HEK293 (cell line): Measurements from ENCODE around the gene TNXB.
A peak's percentile ranks its signal among the peaks of the same experiment; 100 is the strongest.

ENCODE experiments used
- CTCF ChIA-PET: fragments of 350-600 bp; formaldehyde crosslinking; extraction: SDS; loops from one replicate; lab custom pipeline; 2021; ENCODE audit warnings: antibody characterized with exemption; lab: Yijun Ruan, JAX
- POLR2A ChIA-PET: fragments of 300-600 bp; formaldehyde crosslinking; extraction: SDS; loops from one replicate; lab custom pipeline; 2020; ENCODE audit warnings: antibody characterized with exemption, inconsistent platforms; lab: Yijun Ruan, JAX
- H3K27ac ChIP-seq: fragments of 200-500 bp; sonication (Bioruptor generic); 2 replicates; pipeline ENCODE4 v1.5.1; 2014; ENCODE audit warnings: low read depth, low read length, control low read depth, inconsistent platforms; ENCODE audit errors: extremely low read depth
- H3K36me3 ChIP-seq, 2 experiments: fragments of 200-500 bp in 1 of 2; sonication (Bioruptor generic) in 1 of 2; 1 replicate in 1 of 2; 2 replicates in 1 of 2; pipeline ENCODE4 v1.5.1; 2014 to 2017; ENCODE audit warnings: inconsistent platforms in 2 of 2, low read length in 2 of 2; ENCODE audit not compliant: control insufficient read depth in 2 of 2, insufficient read depth in 1 of 2
- H3K4me1 ChIP-seq: fragments of 200-500 bp; sonication (Bioruptor generic); 2 replicates; pipeline ENCODE4 v1.5.1; 2014; ENCODE audit warnings: mild to moderate bottlenecking, low read length, inconsistent platforms; ENCODE audit not compliant: control insufficient read depth, insufficient read depth
- H3K4me3 ChIP-seq: 2 replicates; pipeline ENCODE4 v1.5.1; 2011; ENCODE audit warnings: low read depth, mild to moderate bottlenecking, control low read depth, low read length, moderate library complexity
- H3K9me3 ChIP-seq: fragments of 200-500 bp; sonication (Bioruptor generic); 2 replicates; pipeline ENCODE4 v1.5.1; 2014; ENCODE audit warnings: low read depth, low read length, inconsistent platforms; ENCODE audit not compliant: control insufficient read depth, insufficient read depth
- BCL11A ChIP-seq: fragments of 450-650 bp; formaldehyde crosslinking; IDR thresholded peaks from 2 replicates; pipeline ENCODE4 v1.5.1; 2016; ENCODE audit warnings: low read depth, missing biosample characterization, missing genetic modification characterization
- GLI4 ChIP-seq: fragments of 450-650 bp; formaldehyde crosslinking; IDR thresholded peaks from 2 replicates; pipeline ENCODE4 v1.5.1; 2016; ENCODE audit warnings: missing biosample characterization, missing genetic modification characterization
- GLIS1 ChIP-seq: fragments of 450-650 bp; formaldehyde crosslinking; IDR thresholded peaks from 2 replicates; pipeline ENCODE4 v1.5.1; 2016; ENCODE audit warnings: missing biosample characterization, missing genetic modification characterization
- IKZF3 ChIP-seq: fragments of 450-650 bp; IDR thresholded peaks from 2 replicates; pipeline ENCODE4 v1.5.0; 2018; ENCODE audit warnings: missing biosample characterization, mild to moderate bottlenecking, missing genetic modification characterization, moderate library complexity
- ZIC2 ChIP-seq: fragments of 450-650 bp; formaldehyde crosslinking; IDR thresholded peaks from 2 replicates; pipeline ENCODE4 v1.5.1; 2016; ENCODE audit warnings: missing biosample characterization, missing genetic modification characterization
- ZNF133 ChIP-seq: fragments of 450-650 bp; formaldehyde crosslinking; IDR thresholded peaks from 2 replicates; pipeline ENCODE4 v1.5.1; 2016; ENCODE audit warnings: missing biosample characterization, missing genetic modification characterization
- ZNF16 ChIP-seq: fragments of 450-650 bp; formaldehyde crosslinking; IDR thresholded peaks from 2 replicates; pipeline ENCODE4 v1.5.1; 2016; ENCODE audit warnings: low read depth, missing biosample characterization, missing genetic modification characterization
- ZNF248 ChIP-seq: fragments of 450-650 bp; formaldehyde crosslinking; IDR thresholded peaks from 2 replicates; pipeline ENCODE4 v1.5.1; 2017; ENCODE audit warnings: missing biosample characterization, missing genetic modification characterization
- ZNF274 ChIP-seq, 2 experiments: fragments of 200-500 bp in 1 of 2; fragments of 450-650 bp in 1 of 2; sonication (Bioruptor generic) in 1 of 2; formaldehyde crosslinking in 1 of 2; IDR thresholded peaks; 2 replicates each; pipeline versions ENCODE4 v1.5.1 to v1.6.1; 2014 to 2016; ENCODE audit warnings: borderline replicate concordance in 1 of 2, inconsistent platforms in 1 of 2, low read length in 1 of 2, missing biosample characterization in 1 of 2, missing genetic modification characterization in 1 of 2
- ZNF561 ChIP-seq: fragments of 450-650 bp; IDR thresholded peaks from 2 replicates; pipeline ENCODE4 v1.5.1; 2018; ENCODE audit warnings: missing biosample characterization, missing genetic modification characterization, borderline replicate concordance
- ZNF600 ChIP-seq: fragments of 450-650 bp; formaldehyde crosslinking; IDR thresholded peaks from 2 replicates; pipeline ENCODE4 v1.5.1; 2016; ENCODE audit warnings: missing biosample characterization, missing genetic modification characterization
- ZNF664 ChIP-seq: fragments of 450-650 bp; formaldehyde crosslinking; IDR thresholded peaks from 2 replicates; pipeline ENCODE4 v1.5.1; 2016; ENCODE audit warnings: missing biosample characterization, missing genetic modification characterization
- ZNF670 ChIP-seq: fragments of 450-650 bp; formaldehyde crosslinking; IDR thresholded peaks from 2 replicates; pipeline ENCODE4 v1.5.1; 2016; ENCODE audit warnings: missing biosample characterization, missing genetic modification characterization, low read depth
- ZNF677 ChIP-seq: fragments of 450-650 bp; IDR thresholded peaks from 2 replicates; pipeline ENCODE4 v1.5.0; 2018; ENCODE audit warnings: missing biosample characterization, mild to moderate bottlenecking, missing genetic modification characterization, moderate library complexity
- TF ChIP-seq, protein P1 (sequence below): fragments of 450-650 bp; formaldehyde crosslinking; IDR thresholded peaks from 2 replicates; pipeline ENCODE4 v1.5.1; 2016; ENCODE audit warnings: missing biosample characterization, missing genetic modification characterization
- TF ChIP-seq, protein P2 (sequence below): fragments of 450-650 bp; IDR thresholded peaks from 2 replicates; pipeline ENCODE4 v1.5.1; 2018; ENCODE audit warnings: missing biosample characterization, missing genetic modification characterization
- TF ChIP-seq, protein P3 (sequence below): fragments of 450-650 bp; formaldehyde crosslinking; IDR thresholded peaks from 2 replicates; pipeline ENCODE4 v1.5.1; 2016; ENCODE audit warnings: missing biosample characterization, missing genetic modification characterization
- TF ChIP-seq, protein P4 (sequence below): fragments of 450-650 bp; formaldehyde crosslinking; IDR thresholded peaks from 2 replicates; pipeline ENCODE4 v1.5.1; 2016; ENCODE audit warnings: missing biosample characterization, missing genetic modification characterization
- TF ChIP-seq, protein P5 (sequence below): fragments of 450-650 bp; formaldehyde crosslinking; IDR thresholded peaks from 2 replicates; pipeline ENCODE4 v1.5.1; 2016; ENCODE audit warnings: missing biosample characterization, missing genetic modification characterization
- TF ChIP-seq, protein P6 (sequence below): fragments of 450-650 bp; formaldehyde crosslinking; IDR thresholded peaks from 2 replicates; pipeline ENCODE4 v1.5.1; 2016; ENCODE audit warnings: missing biosample characterization, missing genetic modification characterization

The TNXB gene

DNA sequence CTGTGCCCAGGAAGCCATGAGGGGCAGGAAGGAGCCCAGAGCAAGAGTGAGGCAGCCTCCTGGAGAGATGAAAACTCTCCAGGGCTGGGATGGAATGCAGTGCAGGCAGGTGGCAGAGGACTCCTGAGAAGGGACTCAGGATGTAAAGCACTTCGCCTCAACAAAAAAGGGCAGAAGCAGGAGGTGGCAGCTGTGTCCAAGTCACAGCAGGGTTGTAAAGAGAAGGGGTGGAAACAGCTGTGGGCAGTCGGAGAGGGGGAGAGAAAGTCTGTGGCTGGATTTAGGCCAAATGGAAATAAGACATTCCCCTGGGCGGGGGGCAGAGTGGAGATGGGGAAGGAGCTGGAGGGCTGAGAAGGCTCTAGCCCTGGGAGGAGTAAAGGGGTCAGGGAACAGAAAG is 36.0 kb downstream of the TNXB start (continued):
- TF ChIP-seq, protein P1, sequence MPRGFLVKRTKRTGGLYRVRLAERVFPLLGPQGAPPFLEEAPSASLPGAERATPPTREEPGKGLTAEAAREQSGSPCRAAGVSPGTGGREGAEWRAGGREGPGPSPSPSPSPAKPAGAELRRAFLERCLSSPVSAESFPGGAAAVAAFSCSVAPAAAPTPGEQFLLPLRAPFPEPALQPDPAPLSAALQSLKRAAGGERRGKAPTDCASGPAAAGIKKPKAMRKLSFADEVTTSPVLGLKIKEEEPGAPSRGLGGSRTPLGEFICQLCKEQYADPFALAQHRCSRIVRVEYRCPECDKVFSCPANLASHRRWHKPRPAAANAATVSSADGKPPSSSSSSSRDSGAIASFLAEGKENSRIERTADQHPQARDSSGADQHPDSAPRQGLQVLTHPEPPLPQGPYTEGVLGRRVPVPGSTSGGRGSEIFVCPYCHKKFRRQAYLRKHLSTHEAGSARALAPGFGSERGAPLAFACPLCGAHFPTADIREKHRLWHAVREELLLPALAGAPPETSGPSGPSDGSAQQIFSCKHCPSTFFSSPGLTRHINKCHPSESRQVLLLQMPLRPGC: no peak
- peak; percentile 55; the same call in 1 of the 2 replicates for TF ChIP-seq GLIS1 (tag by site-specific recombination)

DNA sequence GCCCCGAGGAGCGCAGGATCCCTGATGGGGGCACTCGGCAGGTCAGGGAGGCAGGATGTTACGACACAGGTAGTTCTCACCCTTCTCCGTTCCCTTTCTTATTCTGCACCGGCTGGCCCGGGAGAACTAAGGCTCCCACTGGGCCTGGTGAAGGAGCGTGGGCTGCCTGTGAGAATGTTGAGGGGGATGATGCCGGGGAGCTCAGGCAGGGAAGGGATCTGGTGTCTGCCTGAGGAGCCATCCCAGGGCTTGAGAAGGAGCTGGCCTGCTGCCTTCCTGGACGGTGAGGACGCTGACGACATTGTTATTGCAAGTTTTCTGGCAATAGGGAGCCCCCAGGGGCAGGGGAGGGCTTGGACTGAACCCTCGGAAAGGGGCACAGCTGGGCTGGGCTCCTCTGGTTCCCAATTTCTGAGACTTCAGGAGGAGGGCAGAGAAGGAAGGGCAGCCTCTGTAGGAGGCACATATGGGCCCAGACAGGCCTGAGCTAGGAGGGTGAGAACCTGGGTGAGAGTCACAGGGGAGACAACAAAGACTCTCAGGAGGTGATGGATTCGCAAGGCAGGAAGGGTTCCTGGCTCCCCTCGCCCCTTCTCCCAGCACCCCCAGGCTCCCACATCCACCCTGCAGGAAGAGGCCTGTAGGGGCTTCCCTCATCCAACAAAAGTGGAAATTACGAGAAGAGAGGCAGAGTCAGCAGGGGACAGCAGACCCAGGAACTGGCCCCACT is 38.2 kb downstream of the TNXB start:
- ChIA-PET POLR2A (no interaction called here), CTCF (interaction anchor here (0.6 to 1.1 kb wide), 3 partner anchors 12 to 22 kb away, joined by 3 to 4 read pairs (median 3); no protein-coding TSS in a partner anchor)
- Histone ChIP-seq H3K36me3 (no peaks in the 10 kb centered on the region), H3K4me1 (no peaks in the 10 kb centered on the region), H3K27ac (no peak overlapping the region), H3K9me3 (no peaks in the 10 kb centered on the region), H3K4me3 (no peak overlapping the region)
- TF ChIP-seq ZIC2 (peak; percentile 54; the same call in 1 of the 2 replicates), ZNF274 (IDR thresholded peaks at IDR 0.05; ENCODE audit: low read length) (no peak), ZNF274 (tag by site-specific recombination; IDR thresholded peaks at IDR 0.05; ENCODE audit: borderline replicate concordance) (no peak), BCL11A (tag by site-specific recombination) (no peak)
- TF ChIP-seq, protein P2, sequence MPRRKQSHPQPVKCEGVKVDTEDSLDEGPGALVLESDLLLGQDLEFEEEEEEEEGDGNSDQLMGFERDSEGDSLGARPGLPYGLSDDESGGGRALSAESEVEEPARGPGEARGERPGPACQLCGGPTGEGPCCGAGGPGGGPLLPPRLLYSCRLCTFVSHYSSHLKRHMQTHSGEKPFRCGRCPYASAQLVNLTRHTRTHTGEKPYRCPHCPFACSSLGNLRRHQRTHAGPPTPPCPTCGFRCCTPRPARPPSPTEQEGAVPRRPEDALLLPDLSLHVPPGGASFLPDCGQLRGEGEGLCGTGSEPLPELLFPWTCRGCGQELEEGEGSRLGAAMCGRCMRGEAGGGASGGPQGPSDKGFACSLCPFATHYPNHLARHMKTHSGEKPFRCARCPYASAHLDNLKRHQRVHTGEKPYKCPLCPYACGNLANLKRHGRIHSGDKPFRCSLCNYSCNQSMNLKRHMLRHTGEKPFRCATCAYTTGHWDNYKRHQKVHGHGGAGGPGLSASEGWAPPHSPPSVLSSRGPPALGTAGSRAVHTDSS: no peak

DNA sequence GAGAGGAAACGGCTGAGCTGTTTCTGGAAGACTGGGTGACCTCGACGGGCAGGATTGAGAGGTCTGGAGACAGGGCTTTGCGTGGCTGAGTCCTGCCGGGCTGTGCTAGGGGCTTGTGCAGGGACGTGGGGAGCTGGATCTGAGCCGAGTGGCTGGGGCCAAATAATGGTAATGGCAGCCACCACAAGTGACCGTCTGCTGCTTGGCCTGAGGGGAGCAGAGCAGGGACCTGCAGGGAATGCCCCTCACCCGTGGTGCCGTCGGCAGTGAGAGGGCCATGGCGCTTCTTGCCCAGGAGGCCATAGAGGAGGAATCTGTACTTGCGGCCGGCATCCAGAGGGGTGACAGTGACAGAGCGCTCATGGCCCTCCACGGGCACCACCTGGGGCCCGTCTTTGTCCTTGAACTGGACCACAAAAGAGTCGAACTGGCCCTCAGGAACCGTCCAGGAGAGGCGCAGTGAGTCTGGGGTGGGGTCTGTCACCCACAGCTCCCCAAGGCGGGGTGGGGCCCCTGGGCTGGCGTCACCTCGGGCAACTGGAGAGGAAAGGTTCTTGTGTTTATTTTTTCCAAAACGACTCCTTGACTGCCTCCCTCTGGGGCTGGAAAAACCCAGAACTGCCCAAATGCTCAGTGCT is 39.1 kb downstream of the TNXB start:
- Histone ChIP-seq H3K4me1 (no peaks in the 10 kb centered on the region), H3K9me3 (no peaks in the 10 kb centered on the region), H3K36me3 (no peaks in the 10 kb centered on the region), H3K4me3 (no peak overlapping the region), H3K27ac (no peak overlapping the region)
- POLR2A ChIA-PET: no interaction called here
- CTCF ChIA-PET: interaction anchor here (1.2 to 1.8 kb wide), 2 partner anchors 22 to 47 kb away, joined by 3 to 8 read pairs; no protein-coding TSS in a partner anchor
- TF ChIP-seq, protein P3, sequence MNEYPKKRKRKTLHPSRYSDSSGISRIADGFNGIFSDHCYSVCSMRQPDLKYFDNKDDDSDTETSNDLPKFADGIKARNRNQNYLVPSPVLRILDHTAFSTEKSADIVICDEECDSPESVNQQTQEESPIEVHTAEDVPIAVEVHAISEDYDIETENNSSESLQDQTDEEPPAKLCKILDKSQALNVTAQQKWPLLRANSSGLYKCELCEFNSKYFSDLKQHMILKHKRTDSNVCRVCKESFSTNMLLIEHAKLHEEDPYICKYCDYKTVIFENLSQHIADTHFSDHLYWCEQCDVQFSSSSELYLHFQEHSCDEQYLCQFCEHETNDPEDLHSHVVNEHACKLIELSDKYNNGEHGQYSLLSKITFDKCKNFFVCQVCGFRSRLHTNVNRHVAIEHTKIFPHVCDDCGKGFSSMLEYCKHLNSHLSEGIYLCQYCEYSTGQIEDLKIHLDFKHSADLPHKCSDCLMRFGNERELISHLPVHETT: no peak
- TF ChIP-seq, protein P4, sequence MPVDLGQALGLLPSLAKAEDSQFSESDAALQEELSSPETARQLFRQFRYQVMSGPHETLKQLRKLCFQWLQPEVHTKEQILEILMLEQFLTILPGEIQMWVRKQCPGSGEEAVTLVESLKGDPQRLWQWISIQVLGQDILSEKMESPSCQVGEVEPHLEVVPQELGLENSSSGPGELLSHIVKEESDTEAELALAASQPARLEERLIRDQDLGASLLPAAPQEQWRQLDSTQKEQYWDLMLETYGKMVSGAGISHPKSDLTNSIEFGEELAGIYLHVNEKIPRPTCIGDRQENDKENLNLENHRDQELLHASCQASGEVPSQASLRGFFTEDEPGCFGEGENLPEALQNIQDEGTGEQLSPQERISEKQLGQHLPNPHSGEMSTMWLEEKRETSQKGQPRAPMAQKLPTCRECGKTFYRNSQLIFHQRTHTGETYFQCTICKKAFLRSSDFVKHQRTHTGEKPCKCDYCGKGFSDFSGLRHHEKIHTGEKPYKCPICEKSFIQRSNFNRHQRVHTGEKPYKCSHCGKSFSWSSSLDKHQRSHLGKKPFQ (tag by site-specific recombination): no peak
- TF ChIP-seq ZNF248 (tag by site-specific recombination): no peak
- no peak for TF ChIP-seq ZNF677 (tag by site-specific recombination)
- no peak for TF ChIP-seq ZNF16 (tag by site-specific recombination)
- TF ChIP-seq, protein P5, sequence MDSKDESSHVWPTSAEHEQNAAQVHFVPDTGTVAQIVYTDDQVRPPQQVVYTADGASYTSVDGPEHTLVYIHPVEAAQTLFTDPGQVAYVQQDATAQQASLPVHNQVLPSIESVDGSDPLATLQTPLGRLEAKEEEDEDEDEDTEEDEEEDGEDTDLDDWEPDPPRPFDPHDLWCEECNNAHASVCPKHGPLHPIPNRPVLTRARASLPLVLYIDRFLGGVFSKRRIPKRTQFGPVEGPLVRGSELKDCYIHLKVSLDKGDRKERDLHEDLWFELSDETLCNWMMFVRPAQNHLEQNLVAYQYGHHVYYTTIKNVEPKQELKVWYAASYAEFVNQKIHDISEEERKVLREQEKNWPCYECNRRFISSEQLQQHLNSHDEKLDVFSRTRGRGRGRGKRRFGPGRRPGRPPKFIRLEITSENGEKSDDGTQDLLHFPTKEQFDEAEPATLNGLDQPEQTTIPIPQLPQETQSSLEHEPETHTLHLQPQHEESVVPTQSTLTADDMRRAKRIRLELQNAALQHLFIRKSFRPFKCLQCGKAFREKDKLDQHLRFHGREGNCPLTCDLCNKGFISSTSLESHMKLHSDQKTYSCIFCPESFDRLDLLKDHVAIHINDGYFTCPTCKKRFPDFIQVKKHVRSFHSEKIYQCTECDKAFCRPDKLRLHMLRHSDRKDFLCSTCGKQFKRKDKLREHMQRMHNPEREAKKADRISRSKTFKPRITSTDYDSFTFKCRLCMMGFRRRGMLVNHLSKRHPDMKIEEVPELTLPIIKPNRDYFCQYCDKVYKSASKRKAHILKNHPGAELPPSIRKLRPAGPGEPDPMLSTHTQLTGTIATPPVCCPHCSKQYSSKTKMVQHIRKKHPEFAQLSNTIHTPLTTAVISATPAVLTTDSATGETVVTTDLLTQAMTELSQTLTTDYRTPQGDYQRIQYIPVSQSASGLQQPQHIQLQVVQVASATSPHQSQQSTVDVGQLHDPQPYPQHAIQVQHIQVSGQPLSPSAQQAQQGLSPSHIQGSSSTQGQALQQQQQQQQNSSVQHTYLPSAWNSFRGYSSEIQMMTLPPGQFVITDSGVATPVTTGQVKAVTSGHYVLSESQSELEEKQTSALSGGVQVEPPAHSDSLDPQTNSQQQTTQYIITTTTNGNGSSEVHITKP (tag by site-specific recombination): no peak
- no peak for TF ChIP-seq ZNF600 (tag by site-specific recombination)
- TF ChIP-seq IKZF3: no peak
- TF ChIP-seq, protein P6, sequence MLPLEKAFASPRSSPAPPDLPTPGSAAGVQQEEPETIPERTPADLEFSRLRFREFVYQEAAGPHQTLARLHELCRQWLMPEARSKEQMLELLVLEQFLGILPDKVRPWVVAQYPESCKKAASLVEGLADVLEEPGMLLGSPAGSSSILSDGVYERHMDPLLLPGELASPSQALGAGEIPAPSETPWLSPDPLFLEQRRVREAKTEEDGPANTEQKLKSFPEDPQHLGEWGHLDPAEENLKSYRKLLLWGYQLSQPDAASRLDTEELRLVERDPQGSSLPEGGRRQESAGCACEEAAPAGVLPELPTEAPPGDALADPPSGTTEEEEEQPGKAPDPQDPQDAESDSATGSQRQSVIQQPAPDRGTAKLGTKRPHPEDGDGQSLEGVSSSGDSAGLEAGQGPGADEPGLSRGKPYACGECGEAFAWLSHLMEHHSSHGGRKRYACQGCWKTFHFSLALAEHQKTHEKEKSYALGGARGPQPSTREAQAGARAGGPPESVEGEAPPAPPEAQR (tag by site-specific recombination): no peak
- no peak for TF ChIP-seq ZNF670 (tag by site-specific recombination)
- TF ChIP-seq ZNF561 (tag by site-specific recombination): no peak
- TF ChIP-seq ZNF133: no peak
- no peak for TF ChIP-seq GLI4 (tag by site-specific recombination)
- TF ChIP-seq ZNF664: no peak
